Chondrocyte (in vitro differentiated cells): Measurements from ENCODE around the gene AQP12B. TPM values are rescaled to one million over a fixed set of nuclear protein-coding genes. Genes with fewer than 3 reads are reported as not detected.

Source experiments
- DNase-seq: peaks from one replicate; pipeline ENCODE4 v3.0.0; 2021; ENCODE audit warnings: mixed read lengths, low spot score
- H3K27ac Mint-ChIP-seq: one replicate; pipeline ENCODE4 v1.8.0; 2021; ENCODE audit warnings: mild to moderate bottlenecking, moderate library complexity, mixed read lengths; ENCODE audit not compliant: unreplicated experiment
- H3K27me3 Mint-ChIP-seq: 2 replicates; pipeline ENCODE4 v1.8.0; 2021; ENCODE audit warnings: low read depth, mixed read lengths
- H3K36me3 Mint-ChIP-seq: 2 replicates; pipeline ENCODE4 v1.8.0; 2021; ENCODE audit warnings: low read depth, mixed read lengths
- H3K4me1 Mint-ChIP-seq: 2 replicates; pipeline ENCODE4 v1.8.0; 2021; ENCODE audit warnings: low read depth, mild to moderate bottlenecking, mixed read lengths
- H3K4me3 Mint-ChIP-seq: one replicate; pipeline ENCODE4 v1.8.0; 2021; ENCODE audit warnings: mild to moderate bottlenecking, moderate library complexity, mixed read lengths; ENCODE audit not compliant: unreplicated experiment
- H3K9me3 Mint-ChIP-seq: 2 replicates; pipeline ENCODE4 v1.8.0; 2021; ENCODE audit warnings: low read depth, mixed read lengths
- total RNA-seq: library from RNA; stranded (reverse); gene quantifications from 3 replicates; pipeline ENCODE4 v1.2.1, GENCODE V29; 2021
- TF ChIP-seq, protein P1 (sequence below): fragments of 200-600 bp; sonication (generic); IDR thresholded peaks from 2 replicates; pipeline ENCODE4 v1.5.0; 2021; ENCODE audit warnings: antibody characterized with exemption, mild to moderate bottlenecking, moderate library complexity

The AQP12B gene
- total RNA-seq, 1 donor from 2014 or later: not detected

DNA sequence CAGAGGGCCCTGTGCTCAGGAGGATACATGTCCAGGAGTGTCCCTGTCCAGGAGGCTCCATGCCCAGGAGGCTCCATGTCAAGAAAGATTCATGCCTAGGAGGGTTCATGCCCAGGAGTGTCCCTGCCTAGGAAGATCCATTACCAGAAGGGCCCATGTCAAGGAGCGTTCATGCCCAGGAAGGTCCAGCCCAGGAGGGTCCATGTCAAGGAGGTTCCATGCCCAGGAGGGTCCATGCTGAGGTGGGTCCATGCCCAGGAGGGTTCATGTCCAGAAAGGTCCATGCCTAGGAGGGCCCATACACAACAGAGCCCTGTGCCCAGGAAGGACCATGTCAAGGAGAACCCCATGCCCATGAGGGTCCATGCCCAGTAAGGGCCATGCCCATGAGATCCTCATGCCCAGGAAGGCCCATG is 50.4 kb downstream of the AQP12B start:
- DNase-seq: no peak
- no peaks in the 10 kb centered on the region for H3K27me3 Mint-ChIP-seq
- TF ChIP-seq, protein P1, sequence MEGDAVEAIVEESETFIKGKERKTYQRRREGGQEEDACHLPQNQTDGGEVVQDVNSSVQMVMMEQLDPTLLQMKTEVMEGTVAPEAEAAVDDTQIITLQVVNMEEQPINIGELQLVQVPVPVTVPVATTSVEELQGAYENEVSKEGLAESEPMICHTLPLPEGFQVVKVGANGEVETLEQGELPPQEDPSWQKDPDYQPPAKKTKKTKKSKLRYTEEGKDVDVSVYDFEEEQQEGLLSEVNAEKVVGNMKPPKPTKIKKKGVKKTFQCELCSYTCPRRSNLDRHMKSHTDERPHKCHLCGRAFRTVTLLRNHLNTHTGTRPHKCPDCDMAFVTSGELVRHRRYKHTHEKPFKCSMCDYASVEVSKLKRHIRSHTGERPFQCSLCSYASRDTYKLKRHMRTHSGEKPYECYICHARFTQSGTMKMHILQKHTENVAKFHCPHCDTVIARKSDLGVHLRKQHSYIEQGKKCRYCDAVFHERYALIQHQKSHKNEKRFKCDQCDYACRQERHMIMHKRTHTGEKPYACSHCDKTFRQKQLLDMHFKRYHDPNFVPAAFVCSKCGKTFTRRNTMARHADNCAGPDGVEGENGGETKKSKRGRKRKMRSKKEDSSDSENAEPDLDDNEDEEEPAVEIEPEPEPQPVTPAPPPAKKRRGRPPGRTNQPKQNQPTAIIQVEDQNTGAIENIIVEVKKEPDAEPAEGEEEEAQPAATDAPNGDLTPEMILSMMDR: no peak
- H3K9me3 Mint-ChIP-seq: peaks cover 12% of the 10 kb centered on the region
- H3K4me3 Mint-ChIP-seq: no peak overlapping the region
- H3K36me3 Mint-ChIP-seq: peaks cover 4% of the 10 kb centered on the region
- no peaks in the 10 kb centered on the region for H3K4me1 Mint-ChIP-seq
- H3K27ac Mint-ChIP-seq: no peak overlapping the region

DNA sequence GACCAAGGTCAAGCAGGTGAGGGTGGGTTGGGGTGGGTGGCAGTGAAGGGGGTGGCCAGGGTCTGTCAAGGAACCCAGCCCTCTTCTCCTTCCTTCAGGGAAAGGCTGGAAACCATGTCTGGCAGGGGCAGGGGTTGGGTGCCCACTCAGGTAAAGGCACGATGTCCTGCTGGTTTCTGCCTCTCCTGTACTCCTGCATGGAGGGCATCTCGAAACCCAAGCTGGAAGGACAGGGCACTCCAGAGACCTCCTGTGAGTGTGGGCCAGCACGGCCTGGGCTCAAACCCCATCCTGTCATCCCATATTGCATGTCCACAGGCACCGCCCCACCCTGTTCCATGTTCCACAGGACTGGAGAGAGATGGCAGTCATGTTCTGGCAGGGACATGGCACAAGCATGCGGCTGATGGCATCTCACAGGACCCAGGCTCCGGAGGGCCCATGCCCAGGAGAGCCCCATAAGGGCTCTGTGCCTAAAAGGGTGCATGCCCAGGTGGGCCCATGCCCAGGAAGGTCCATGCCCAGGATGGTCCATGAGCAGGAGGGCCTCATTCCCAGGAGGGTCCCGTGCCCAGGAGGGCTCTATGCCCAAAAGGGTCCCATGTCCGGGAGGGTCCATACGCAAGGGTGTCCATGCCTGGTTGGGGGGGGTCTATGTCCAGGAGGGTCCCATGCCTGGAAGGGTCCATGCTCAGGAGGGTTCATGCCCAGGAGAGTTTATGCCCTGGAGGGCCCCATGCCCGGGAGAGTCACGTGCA is 51.0 kb downstream of the AQP12B start:
- peaks cover 12% of the 10 kb centered on the region for H3K9me3 Mint-ChIP-seq

DNA sequence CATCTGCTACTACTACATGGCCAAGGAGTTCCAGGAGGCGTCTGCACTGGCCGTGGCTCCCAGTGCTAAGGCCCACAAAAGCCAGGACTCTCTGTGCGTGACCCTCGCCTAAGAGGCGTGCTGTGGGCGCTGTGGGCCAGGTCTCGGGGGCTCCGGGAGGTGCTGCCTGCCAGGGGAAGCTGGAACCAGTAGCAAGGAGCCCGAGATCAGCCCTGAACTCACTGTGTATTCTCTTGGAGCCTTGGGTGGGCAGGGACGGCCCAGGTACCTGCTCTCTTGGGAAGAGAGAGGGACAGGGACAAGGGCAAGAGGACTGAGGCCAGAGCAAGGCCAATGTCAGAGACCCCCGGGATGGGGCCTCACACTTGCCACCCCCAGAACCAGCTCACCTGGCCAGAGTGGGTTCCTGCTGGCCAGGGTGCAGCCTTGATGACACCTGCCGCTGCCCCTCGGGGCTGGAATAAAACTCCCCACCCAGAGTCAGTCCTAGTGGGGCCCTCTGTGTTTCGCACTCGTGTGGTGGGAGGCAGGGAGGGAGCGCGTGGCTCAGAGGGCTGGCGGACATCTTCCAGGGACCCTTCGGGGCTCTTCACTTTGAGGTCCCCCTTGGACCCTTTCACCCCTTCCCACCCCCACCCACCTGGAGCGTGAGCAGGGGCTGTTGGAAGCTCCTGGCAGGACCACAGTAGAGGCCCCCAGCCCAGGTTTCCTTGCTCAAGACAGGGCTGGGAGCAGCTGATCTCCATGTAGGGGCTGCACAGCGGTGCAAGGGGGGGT is 51.7 kb downstream of the AQP12B start:
- Mint-ChIP-seq H3K27me3 (no peaks in the 10 kb centered on the region), H3K9me3 (peaks cover 12% of the 10 kb centered on the region), H3K36me3 (peaks cover 4% of the 10 kb centered on the region), H3K27ac (no peak overlapping the region), H3K4me1 (no peaks in the 10 kb centered on the region), H3K4me3 (no peak overlapping the region)
- TF ChIP-seq, protein P1: no peak
- DNase-seq: peak; percentile 71

More for the DNA sequence above, 51.0 kb downstream of the AQP12B start:
- Mint-ChIP-seq H3K4me3 (no peak overlapping the region), H3K27ac (no peak overlapping the region), H3K36me3 (peaks cover 4% of the 10 kb centered on the region), H3K4me1 (no peaks in the 10 kb centered on the region), H3K27me3 (no peaks in the 10 kb centered on the region)
- TF ChIP-seq, protein P1: no peak
- DNase-seq: peak; percentile 60

DNA sequence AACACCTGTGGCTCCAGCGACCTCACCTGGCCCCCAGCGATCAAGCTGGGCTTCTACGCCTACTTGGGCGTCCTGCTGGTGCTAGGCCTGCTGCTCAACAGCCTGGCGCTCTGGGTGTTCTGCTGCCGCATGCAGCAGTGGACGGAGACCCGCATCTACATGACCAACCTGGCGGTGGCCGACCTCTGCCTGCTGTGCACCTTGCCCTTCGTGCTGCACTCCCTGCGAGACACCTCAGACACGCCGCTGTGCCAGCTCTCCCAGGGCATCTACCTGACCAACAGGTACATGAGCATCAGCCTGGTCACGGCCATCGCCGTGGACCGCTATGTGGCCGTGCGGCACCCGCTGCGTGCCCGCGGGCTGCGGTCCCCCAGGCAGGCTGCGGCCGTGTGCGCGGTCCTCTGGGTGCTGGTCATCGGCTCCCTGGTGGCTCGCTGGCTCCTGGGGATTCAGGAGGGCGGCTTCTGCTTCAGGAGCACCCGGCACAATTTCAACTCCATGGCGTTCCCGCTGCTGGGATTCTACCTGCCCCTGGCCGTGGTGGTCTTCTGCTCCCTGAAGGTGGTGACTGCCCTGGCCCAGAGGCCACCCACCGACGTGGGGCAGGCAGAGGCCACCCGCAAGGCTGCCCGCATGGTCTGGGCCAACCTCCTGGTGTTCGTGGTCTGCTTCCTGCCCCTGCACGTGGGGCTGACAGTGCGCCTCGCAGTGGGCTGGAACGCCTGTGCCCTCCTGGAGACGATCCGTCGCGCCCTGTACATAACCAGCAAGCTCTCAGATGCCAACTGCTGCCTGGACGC is 52.5 kb downstream of the AQP12B start:
- H3K4me1 Mint-ChIP-seq: peaks cover 1% of the 10 kb centered on the region
- H3K9me3 Mint-ChIP-seq: peaks cover 12% of the 10 kb centered on the region
- no peak overlapping the region for H3K27ac Mint-ChIP-seq
- H3K4me3 Mint-ChIP-seq: no peak overlapping the region
- no peaks in the 10 kb centered on the region for H3K27me3 Mint-ChIP-seq
- DNase-seq: no peak
- TF ChIP-seq, protein P1: no peak
- H3K36me3 Mint-ChIP-seq: peaks cover 4% of the 10 kb centered on the region

DNA sequence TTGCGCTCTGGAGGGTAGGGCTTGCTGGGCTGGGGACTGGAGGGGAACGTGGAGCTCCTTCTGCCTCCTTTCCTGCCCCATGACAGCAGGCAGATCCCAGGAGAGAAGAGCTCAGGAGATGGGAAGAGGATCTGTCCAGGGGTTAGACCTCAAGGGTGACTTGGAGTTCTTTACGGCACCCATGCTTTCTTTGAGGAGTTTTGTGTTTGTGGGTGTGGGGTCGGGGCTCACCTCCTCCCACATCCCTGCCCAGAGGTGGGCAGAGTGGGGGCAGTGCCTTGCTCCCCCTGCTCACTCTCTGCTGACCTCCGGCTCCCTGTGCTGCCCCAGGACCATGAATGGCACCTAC is 53.1 kb downstream of the AQP12B start:
- H3K9me3 Mint-ChIP-seq: peaks cover 12% of the 10 kb centered on the region
- peaks cover 4% of the 10 kb centered on the region for H3K36me3 Mint-ChIP-seq
- H3K27me3 Mint-ChIP-seq: no peaks in the 10 kb centered on the region
- no peak overlapping the region for H3K4me3 Mint-ChIP-seq
- DNase-seq: no peak
- TF ChIP-seq, protein P1: no peak
- no peak overlapping the region for H3K27ac Mint-ChIP-seq
- peaks cover 3% of the 10 kb centered on the region for H3K4me1 Mint-ChIP-seq
